Stimulated activated CD4-positive, alpha-beta T cell treated with anti-CD3 and anti-CD28 coated beads, TNF-alpha, amount 100 ng/mL, for 48 hours (primary cell): ENCODE results near the gene CNBD2.
"Not testable (repeated sequence)": the region's sequence is repeated elsewhere in the genome, so short reads cannot be mapped to it uniquely, and the experiment has no call there.

Experiments used
- DNase-seq, 3 donors: peaks; one replicate each; pipeline ENCODE4 v3.0.0-alpha.2; 2020; ENCODE audit warnings: low read depth in 3 of 3

The CNBD2 gene

GRCh38 chr20:36026131-36026530, 57.7 kb downstream of the CNBD2 start:
- DNase-seq, result not testable (repeated sequence)

DNA sequence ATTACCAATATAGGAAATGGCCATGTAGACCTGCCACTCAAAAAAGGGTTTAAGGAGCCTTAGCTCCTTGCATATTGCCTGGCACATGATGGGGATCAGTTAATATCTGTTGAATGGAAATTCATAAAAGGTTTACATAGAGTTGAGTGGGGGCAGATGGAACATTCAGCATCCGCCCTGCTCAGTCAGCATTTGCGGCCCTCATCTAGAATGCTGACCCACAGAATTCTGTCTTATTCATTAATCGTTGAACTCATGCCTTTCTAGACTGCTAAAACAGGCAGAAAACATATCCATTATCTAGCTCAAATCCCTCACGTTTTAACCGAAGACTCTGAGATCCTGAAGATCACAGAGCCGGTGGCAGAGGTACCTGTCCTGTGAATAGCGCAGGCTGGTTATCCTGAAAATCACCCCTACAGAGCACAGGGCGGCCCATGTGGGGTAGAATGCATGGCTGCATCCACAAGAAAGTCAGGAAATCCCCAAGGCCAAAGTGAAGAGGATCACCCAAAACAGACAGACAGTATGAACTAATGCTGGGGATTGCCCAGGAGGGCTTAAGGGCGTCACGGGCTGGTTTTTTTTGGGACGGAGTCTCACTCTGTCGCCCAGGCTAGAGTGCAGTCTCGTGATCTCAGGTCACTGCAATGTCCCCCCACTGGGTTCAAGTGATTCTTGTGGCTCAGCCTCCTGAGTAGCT, 59.9 kb downstream of the CNBD2 start:
- DNase-seq, result no peak

DNA sequence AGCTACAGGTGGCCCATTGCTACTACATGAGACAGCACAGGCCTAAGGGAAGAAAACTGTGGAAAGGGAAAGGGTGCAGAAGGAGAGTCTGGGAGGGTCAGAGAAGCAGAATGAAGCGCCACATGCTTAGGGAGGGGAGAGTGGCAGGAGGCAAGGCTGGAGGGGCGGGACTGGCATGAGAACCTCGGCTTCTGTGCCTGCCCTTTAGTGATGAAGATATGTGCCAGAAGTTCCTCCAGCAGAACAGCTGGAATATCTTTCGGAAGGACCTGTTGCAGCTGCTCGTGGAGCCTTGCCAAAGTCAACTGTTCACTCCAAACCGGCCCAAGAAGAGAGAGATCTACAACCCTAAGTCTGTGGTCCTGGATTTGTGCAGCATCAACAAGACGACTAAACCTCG, 61.8 kb downstream of the CNBD2 start:
- no peak for DNase-seq

DNA sequence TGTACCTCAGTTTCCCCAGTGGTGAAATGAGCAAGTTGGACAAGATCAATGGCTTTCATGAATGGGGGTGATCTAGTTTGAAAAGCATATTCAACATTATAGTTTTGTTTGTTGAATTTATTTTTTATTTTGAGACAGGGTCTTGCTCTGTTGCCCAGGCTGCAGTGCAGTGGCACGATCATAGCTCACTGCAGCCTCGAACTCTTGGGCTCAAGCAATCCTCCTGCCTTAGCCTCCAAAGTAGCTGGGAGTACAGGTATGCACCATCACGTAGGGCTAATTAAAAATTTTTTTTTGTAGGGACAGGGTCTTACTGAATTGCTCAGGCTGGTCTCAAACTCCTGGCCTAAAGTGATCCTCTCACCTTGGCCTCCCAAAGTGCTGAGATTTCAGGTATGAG, 63.4 kb downstream of the CNBD2 start:
- DNase-seq, result no peak

GRCh38 chr20:36034875-36035274, 66.5 kb downstream of the CNBD2 start:
- no peak for DNase-seq

GRCh38 chr20:36035745-36036144, 67.4 kb downstream of the CNBD2 start:
- DNase-seq, result no peak

DNA sequence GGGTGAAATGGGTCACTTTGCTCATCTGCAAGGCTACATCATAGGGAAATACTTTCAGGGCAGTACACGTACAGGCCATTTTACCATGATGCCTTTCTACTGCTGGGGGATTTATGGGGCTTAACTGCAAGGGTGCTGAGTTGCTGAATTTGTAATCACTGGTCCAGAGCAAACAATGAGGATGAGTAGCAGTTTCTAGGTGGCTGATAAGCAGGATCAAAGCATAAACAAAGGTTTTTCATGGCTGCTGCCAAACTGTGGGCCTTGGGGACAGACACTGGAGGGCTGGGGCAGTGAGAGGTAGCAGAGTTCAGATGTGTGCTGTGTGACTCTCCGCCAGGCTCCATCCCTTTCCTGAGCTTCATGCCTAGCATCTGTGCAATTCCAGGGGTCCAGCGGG, 68.3 kb downstream of the CNBD2 start:
- no peak for DNase-seq

DNA sequence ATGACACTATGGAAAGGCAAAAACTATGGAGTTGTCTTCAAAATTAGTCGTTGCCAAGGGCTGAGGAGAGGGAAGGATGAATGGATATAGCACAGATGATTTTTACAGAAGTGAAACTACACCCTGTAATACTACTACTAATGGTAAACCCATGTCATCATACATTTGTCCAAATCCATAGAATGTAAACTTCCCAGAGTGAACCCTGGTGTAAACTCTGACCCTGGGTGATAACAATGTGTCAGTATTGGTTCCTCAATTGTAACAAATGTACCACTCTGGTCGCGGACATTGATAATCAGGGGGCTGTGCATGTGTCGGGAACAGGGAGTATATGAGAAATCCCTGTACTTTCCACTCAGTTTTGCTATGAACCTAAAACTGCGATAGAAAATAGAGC, 72.2 kb downstream of the CNBD2 start:
- no peak for DNase-seq

GRCh38 chr20:36043441-36043840, 75.1 kb downstream of the CNBD2 start:
- DNase-seq, result no peak

- no peak for DNase-seq
These were observed 75.6 kb downstream of the CNBD2 start for GRCh38 chr20:36043892-36044515.

DNA sequence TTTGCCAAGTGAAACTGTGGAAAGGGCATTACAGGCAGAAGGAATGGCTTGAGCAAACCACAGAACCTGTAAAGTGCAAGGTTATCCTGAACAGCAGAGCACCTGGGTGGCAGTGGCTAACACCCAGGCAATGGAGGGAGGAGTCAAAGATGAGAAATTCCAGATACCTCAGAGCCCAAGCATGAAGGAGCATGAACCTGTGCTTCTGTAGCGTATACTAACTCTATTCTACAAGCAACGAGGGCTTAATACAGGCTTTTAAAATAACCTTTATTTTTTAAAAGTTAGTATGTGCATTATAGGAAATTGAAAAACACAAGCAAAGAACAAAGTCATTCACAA, 77.0 kb downstream of the CNBD2 start:
- no peak for DNase-seq

- DNase-seq, result not testable (repeated sequence)
These were observed 77.8 kb downstream of the CNBD2 start for GRCh38 chr20:36046073-36046798.

DNA sequence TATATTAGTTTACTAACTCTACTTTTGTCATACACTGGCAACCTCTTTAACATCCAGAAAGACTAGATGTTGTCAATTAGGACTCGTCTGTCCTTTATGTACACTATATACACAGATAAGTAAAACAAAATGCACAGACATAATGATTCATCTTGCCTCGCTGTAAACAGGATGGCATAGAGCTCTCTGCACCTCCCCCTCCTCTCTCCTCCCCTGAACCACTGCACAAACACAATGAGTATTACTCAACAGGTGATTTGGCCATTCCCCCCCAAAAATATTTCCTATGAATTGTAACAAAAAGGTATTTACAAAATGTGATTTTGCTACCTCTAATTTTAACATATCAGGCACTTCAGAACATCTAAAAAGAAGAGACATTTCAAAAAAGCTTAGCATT, 81.0 kb downstream of the CNBD2 start:
- not testable (repeated sequence) for DNase-seq

GRCh38 chr20:36050436-36051317, 82.3 kb downstream of the CNBD2 start:
- peak; percentile 87 to 95 (median 89) for DNase-seq

DNA sequence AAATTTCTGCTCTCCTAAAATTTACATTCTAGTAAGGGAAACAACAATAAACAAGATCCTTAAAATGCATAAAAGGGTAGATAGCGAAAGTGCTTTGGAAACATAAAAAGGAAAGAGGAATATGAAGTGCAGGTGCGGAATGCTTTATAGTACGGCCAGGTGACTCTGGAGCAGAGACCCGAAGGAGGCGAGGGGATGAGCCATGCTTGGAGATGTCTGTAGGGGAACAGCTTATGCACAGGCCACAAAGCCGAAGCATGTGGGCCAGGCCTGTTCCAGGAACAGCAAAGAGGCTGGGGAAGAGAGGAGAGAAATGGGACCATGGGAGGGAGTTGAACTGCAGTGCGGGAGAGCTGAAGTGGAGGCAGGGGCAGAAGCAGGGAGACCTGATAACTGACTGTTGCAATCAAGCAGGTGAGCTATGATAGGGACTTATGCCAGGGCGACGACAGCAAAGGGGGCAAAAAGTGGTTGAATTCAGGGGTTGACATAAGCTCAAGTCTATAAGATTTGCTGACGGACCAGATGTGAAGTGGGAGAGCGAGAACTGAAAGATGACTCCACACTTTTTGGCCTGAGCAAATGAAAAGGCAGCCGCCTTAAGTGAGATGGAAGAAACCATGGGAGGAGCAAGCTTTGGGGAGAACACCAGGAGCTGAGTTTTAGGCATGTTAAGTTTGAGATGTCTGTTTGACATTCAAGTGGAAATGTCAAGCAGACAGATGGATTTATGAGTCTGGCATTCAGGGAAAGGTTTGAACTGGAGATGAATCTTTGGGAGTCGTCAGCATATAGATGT, 83.1 kb downstream of the CNBD2 start:
- DNase-seq, result no peak

GRCh38 chr20:36052117-36052513, 83.7 kb downstream of the CNBD2 start:
- DNase-seq, result no peak

- not testable (repeated sequence) for DNase-seq
These were observed 85.6 kb downstream of the CNBD2 start for GRCh38 chr20:36053863-36054518.

- DNase-seq, result no peak
These were observed 86.8 kb downstream of the CNBD2 start for GRCh38 chr20:36055145-36055544.

GRCh38 chr20:36060676-36061075, 92.3 kb downstream of the CNBD2 start:
- no peak for DNase-seq

- no peak for DNase-seq
These were observed 93.4 kb downstream of the CNBD2 start for GRCh38 chr20:36061754-36062153.

- DNase-seq, result no peak
These were observed 94.4 kb downstream of the CNBD2 start for GRCh38 chr20:36062799-36063198.
